Measurements from ENCODE around the gene IPO8.

GRCh38 chr12:30744321-30744720, 48.7 kb upstream of the IPO8 start:
- TF ChIP-seq CTCF (IDR thresholded peaks at IDR 0.05) (no peak), EP300 (IDR thresholded peaks at IDR 0.05) (no peak)

Measured in ovary (tissue), 3 donors.